Tongue (tissue), 2 donors: Measurements from ENCODE around the gene LCN15. TPM values are rescaled to one million over a fixed set of nuclear protein-coding genes. Genes with fewer than 3 reads are reported as not detected.
"Not testable (repeated sequence)": the region's sequence is repeated elsewhere in the genome, so short reads cannot be mapped to it uniquely, and the experiment has no call there.

Source experiments
- DNase-seq: peaks from one replicate; pipeline ENCODE4 v3.0.0-alpha.2; 2015
- total RNA-seq: library from RNA; depleted of rRNA; stranded (reverse); fragments of >200 nt; gene quantifications from one replicate; pipeline ENCODE4 v1.2.3, GENCODE V29; 2014

The LCN15 gene, protein sequence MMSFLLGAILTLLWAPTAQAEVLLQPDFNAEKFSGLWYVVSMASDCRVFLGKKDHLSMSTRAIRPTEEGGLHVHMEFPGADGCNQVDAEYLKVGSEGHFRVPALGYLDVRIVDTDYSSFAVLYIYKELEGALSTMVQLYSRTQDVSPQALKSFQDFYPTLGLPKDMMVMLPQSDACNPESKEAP
- total RNA-seq, result not detected

DNA sequence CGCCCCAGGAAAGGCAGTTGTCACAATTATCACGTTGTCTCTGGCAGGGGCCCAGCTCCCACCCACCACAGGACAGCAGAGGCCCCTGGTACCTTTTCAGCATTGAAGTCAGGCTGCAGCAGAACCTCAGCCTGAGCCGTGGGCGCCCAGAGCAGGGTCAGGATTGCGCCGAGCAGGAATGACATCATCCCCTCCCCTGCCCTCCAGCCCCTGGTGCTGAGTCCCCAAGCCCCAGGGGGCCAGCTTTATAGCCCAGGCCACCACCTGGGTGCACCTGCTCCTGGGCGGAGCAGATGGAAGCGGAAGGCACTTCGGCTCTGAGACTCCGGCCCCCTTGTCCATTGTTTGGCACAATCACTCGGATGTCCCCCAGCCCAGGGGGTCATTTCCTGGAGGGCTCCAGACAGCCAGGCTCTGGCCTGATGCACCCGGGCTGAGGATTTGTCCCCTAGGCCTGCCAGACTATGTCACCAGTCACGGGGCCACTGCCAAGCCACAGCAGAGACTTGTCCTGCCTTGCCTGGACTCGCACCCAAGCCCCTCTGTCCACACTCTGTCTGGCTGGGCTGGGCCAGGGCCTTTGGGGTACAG lies at the start of gene LCN15:
LCN15 (minus strand) TSS at position 218 of the 591 bp plus-strand sequence; CDS start at position 188, 30 bp downstream.
- no peak for DNase-seq

DNA sequence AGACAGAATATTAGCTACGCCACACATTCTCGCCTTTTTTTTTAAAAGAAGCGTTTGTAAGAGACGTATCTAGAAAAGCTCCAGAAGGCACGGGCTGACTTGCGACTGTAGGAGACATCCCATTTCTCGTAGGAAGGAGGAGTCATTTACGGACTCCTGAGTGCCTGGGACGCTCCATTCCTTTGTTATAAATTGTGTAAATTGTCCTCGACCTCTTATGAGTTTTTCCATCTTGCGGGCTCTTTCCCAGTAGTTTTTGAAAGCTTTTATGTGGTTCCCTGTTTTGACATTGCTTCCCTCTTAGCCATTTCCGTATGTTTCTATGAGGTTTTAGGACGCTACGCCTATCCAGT lies 44.5 kb upstream of the LCN15 start:
- no peak for DNase-seq

GRCh38 chr9:136808075-136808805 lies 43.9 kb upstream of the LCN15 start:
- no peak for DNase-seq

DNA sequence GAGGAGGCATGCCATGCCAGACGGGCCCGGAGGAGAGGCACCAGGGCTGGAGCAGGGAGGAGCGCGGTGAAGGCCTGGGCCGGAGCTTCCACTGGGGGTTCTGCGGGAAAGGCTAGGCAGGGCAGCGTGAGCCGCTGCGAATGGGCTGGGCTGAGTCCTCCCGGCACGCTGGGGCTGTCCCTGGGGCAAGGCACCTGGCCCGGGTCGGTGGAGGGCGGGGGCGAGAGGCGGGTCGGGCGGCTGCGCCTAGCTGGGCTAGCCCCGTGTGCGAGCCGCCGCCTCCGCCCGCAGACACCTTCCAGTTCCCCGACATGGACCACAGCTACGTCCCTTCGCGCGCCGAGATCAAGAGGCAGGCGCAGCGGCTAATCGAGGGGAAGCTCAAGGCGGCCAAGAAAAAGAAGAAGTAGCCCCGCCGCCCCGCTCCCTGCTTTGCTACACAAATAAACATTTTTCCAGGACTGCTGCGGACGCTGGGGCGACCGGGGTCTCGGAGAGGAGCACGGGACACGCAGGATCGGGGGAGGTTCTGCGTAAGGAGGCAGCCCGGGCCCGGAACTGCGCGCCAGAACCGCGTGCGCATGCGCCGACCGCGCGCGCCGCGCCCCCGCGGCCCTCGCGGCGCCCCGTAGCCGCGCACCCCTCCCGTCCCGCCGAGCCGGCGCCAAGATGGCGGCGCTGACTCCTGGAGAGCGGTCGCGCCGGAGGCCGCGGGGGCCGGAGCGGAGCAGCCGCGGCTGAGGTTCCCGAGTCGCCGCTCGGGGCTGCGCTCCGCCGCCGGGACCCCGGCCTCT lies 43.2 kb upstream of the LCN15 start, which contains the start of gene RABL6:
RABL6 (plus strand) TSS at position 668 of the 794 bp plus-strand sequence. CDS start 249 bp downstream, outside the sequence.
- DNase-seq, result peak; percentile 90

DNA sequence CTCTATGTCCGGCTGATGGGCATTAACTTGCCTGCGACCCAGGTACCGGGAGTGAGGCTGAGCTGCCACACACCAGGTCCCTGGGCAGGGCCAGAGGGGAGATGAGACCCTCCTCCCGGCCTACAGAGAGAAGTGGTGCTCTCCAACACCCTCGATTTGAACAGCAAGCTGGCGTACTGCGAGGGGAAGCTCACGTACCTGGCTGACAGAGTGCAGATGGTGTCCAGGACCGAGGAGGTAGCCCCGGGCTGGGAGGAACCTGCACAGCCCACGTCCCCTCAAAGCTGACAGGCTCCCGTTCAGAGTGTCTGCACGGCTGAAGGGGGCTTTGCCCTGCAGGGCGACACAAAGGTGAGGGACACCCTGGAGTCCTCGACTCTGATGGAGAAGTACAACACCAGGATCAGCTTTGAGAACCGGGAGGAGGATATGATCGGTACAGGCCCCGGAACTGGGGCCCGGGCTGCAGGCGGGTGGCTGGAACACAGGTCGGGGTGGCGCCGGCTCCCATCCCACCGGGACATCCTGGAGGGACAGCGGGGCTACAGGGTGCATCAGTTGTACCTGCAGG lies 42.4 kb upstream of the LCN15 start:
- DNase-seq, result no peak

GRCh38 chr9:136806067-136806466 lies 41.7 kb upstream of the LCN15 start:
- DNase-seq, result no peak

DNA sequence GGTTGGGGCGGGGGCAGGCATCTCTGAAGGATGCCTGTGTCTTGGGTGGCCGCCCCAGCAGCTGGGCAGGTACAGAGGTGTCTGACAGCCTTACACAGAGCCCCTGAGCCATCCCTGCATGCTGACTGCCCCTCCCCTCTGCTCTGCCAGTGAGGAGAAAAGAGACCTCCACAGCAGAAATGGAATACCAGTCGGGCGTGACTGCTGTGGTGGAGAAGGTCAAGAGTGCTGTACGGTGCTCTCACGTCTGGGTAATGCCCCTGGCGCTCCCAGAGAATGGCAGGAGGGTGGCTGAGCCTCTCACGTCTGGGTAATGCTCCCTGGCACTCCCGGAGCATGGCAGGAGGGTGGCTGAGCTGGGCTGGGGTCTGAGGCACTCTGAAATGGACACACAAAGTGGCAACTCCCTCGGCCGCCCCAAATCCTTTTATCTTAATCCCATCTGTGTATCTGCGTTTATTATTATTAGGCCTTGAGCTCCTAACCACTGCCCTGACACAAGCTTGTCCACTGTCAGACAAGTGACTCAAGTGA lies 41.0 kb upstream of the LCN15 start:
- no peak for DNase-seq

DNA sequence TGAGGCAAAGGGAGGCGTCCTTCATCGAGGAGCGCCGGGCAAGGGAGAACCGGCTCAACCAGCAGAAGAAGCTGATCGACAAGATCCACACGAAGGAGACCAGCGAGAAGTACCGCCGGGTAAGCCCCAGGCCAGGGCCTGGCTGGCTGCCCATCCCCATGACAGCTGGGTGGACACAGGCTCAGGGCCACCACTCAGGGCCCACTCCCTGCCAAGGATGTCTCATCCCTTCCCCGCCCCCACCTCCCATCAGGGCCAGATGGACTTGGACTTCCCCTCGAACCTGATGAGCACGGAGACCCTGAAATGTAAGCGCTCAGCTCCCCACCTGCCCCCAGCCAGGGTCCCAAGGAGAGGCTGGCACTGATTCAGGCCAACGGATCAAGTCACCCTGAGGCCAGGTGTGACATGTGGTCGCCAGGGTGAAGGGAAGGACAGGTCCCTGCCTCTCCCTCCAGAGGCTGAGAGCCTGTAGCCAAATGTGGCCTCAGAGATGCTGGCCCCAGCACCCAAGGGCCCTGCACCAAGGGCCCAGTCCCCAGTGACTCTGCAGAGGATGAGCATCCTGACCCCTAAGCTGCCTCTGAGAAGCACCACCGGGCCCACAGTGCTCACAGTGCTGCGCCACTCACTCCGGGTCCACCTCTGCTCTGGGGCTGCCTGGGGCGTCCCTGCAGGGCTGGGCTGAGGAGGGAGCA lies 40.3 kb upstream of the LCN15 start:
- no peak for DNase-seq

- no peak for DNase-seq
These were observed 39.5 kb upstream of the LCN15 start for GRCh38 chr9:136803551-136804508.

- DNase-seq, result not testable (repeated sequence)
These were observed 38.8 kb upstream of the LCN15 start for GRCh38 chr9:136803009-136803550.

DNA sequence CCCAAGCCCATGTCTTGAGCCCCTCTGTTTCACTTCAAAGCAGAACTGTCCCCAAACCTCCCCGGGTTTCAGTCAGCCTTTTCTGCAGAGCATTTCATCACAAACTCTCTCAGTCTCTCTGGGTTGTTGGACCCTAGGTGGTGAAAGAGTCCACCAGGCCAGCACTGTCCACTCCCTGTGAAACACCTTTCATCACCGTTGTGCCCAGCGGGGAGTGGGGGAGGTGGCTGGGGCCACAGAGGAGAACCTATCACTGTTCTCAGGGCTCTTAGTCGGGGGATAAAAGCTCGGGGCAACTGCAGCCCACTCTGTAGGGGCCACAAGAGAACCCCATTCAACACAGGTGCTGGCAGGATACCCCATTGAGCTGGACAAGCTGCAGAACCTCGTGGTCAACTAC lies 38.0 kb upstream of the LCN15 start:
- no peak for DNase-seq

DNA sequence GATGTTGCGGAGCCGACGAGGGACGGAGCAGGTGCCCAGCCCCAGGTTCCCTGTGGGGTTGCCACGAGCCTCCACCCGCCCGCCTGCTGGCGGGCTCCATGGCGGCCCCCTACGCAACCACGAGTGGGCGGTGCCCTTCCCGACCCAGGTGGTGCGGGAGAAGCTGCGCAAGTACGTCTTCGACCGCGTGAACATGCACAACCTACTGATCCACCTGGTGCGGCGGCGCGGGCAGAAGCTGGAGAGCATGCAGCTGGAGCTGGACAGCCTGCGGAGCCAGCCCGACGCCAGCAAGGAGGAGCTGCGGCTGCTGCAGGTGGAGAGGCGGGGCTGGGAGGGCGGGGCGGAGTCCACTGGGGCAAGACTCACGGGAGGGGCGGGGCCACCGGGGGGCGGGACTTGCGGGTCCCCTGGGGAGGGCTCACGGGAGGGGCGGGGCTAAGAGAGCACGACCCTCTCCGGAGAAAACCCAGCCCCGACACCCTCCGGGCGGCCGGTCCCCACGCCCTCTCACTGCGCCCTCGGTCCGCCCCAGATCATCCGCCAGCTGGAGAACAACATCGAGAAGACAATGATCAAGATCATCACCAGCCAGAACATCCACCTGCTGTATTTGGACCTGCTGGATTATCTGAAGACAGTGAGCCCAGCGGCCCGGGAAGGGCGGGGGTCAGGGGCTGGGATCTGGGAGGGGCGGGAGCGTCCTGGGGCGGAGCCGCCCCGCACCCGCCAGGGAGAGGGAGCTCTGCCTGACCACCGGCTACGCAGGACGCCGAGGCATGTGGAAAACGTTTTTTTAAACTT lies 35.7 kb upstream of the LCN15 start:
- DNase-seq, result peak; percentile 85

- DNase-seq, result no peak
These were observed 34.9 kb upstream of the LCN15 start for GRCh38 chr9:136799079-136799853.

GRCh38 chr9:136798708-136799078 lies 34.4 kb upstream of the LCN15 start:
- no peak for DNase-seq

GRCh38 chr9:136796775-136797347 lies 32.5 kb upstream of the LCN15 start:
- not testable (repeated sequence) for DNase-seq

DNA sequence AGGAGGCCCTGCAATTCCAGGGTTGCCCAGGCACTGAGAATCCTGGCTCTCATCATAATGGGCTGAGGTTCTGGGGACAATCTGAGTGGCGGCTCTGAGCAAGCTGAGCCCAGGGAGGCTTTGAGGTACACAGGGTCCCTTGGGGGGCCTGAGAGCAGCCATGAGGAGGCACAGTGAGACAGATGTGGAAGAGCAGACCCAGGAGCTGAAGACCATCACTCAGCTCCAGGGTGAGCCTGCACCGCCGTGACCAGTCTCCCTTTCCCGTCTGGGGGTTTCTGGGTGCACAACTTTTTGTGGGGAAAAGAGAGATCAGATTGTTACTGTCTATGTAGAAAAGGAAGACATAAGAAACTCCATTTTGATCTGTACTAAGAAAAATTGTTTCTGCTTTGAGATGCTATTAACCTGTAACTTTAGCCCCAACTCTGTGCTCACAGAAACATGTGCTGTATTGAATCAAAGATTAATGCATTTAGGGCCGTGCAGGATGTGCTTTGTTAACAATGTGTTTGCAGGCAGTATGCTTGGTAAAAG lies 32.0 kb upstream of the LCN15 start, which contains the start of gene CCDC183:
CCDC183 (plus strand) TSS at position 101 of the 537 bp plus-strand sequence; CDS start at position 161, 60 bp downstream.
- no peak for DNase-seq

DNA sequence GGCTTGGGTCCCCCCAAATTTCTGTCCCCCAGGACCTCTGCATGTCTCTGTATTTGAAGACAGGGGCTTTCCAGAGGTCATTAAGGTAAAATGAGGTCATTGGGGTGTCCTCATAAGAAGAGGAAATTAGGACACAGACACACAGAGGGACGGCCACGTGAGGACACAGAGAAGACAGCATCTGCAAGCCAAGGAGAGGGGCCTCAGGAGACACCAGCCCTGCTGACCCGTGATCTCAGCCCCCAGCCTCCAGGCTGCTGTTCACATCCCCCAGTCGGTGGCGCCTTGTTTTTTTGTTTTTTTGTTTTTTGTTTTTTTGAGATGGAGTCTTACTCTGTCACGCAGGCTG lies 30.7 kb upstream of the LCN15 start:
- DNase-seq, result no peak
